Right ventricle myocardium superior (tissue), 1 donor: ENCODE data around the gene COX7B. TPM values are rescaled to one million over a fixed set of nuclear protein-coding genes. Genes with fewer than 3 reads are reported as not detected.
"Not testable (repeated sequence)": the region's sequence is repeated elsewhere in the genome, so short reads cannot be mapped to it uniquely, and the experiment has no call there.

ENCODE experiments used
- ATAC-seq: fragments of 200-7000 bp; cut with Tn5 transposase; one replicate; pipeline ENCODE4 v1.9.1; 2020; ENCODE audit warnings: mild to moderate bottlenecking; ENCODE audit not compliant: poor library complexity
- DNase-seq: peaks from one replicate; pipeline ENCODE4 v3.0.0-alpha.2; 2020
- intact Hi-C: fragments of 100-400 bp; cut with DNase I; formaldehyde crosslinking; loops from one replicate; pipeline ENCODE4 v1.11.2; 2022
- long read RNA-seq: library from polyadenylated mRNA; unstranded; transcript quantifications from one replicate; pipeline ENCODE4 v2.0.0, GENCODE V29; 2021
- total RNA-seq: library from RNA; stranded (reverse); fragmentation: NEBNext Ultra II Directional; extraction: Animal tissue kit (Norgen Biotek cat#: 25700); gene quantifications from one replicate; pipeline ENCODE4 v1.2.1, GENCODE V29; 2021
- donor health status: DM: no; HTN: yes; CAD: no; lungs with severe emphysema.

Gene COX7B, protein sequence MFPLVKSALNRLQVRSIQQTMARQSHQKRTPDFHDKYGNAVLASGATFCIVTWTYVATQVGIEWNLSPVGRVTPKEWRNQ
- total RNA-seq, result 1,688 TPM
- long read RNA-seq, transcript COX7B-203 (3 exons, 2,471 nt), result major isoform, 352 of 365 reads
- long read RNA-seq, partial matches to known transcripts, result 2 of 365 reads
- long read RNA-seq, other reads (novel, unspliced or antisense), result 8 of 365 reads

DNA sequence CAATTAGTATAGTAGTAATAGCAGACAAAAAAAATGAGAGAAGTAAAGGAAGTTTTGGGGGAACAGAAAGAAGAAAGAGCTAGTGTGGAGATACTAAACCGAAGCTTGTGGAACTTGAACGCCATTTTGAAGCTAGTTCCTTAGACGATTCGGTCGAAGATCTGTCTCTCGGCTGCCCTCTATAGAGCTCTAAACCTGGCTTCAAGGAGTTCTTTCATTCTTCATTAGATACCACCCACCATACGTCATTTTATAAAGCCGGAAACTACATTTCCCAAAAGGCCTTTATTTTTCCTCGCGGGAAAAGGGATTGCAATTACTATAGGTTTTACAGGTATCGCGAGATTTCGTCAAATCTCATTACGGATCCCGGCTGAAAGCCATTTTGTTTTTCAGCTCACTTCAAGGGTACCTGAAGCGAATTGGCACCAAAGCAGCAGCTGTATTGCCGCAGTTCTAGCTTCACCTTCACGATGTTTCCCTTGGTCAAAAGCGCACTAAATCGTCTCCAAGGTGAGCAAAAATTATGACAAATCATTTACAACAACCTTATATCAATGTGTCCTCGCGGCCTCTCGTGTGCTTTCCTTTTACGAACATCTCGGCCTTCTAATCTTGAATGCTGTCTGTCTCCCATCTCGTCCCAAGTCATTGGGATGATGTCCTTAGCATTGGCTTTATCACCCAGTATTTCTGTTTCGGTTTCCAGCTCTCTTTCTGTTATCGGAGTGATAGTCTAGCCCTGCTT is at the start of gene COX7B:
Gene COX7B (plus strand): TSS at position 388 of the 748 bp plus-strand sequence. CDS start 86 bp downstream, at position 474.
- DNase-seq, result no peak
- intact Hi-C loops, result no loop called here
- ATAC-seq, result peak; percentile 82

DNA sequence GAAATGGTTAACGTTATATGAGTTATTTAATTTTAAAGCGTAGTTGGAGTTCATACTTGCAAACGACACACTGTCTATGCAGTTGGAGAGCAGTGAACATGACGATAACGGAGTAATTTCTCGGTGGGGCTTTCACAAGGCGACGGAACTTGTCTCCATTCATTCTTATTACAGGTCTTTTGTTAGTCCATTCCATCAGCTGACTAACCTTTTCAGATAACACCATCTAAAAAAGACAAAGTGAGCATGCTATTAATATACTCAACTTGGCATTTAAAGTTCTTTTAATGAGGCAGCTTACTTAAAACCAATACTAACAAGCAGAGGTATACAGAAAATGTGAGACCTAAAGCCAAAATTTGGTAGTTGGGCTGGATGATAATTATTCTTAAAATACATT is 23.9 kb upstream of the COX7B start:
- ATAC-seq (peak; percentile 53), DNase-seq (no peak)
- intact Hi-C loops, result no loop called here

DNA sequence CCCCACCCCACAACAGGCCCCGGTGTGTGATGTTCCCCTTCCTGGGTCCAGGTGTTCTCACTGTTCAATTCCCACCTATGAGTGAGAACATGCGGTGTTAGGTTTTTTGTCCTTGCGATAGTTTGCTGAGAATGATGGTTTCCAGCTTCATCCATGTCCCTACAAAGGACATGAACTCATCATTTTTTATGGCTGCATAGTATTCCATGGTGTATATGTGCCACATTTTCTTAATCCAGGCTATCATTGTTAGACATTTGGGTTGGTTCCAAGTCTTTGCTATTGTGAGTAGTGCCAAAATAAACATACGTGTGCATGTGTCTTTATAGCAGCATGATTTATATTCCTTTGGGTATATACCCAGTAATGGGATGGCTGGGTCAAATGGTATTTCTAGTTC is 17.9 kb upstream of the COX7B start:
- ATAC-seq, DNase-seq, intact Hi-C loops: not testable (repeated sequence)

DNA sequence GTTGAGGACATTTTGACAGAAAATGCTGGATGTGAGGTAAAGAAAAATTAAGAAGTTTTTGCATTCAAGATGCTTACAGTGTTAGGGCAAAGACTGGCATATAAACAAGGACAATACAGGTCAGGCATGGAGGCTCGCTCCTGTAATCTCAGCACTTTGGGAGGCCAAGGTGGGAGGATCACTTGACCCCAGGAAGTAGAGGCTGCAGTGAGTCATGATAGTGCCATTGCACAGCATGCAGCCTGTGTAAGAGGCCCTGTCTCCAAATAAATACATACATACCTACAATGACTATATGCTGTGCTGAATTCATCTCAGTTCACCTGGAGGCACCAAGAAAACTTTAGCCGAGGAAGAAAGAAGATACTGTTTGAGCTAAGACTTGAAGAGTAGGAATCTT is 6.4 kb upstream of the COX7B start:
- intact Hi-C loops, result no loop called here
- no peak for DNase-seq
- ATAC-seq, result no peak

DNA sequence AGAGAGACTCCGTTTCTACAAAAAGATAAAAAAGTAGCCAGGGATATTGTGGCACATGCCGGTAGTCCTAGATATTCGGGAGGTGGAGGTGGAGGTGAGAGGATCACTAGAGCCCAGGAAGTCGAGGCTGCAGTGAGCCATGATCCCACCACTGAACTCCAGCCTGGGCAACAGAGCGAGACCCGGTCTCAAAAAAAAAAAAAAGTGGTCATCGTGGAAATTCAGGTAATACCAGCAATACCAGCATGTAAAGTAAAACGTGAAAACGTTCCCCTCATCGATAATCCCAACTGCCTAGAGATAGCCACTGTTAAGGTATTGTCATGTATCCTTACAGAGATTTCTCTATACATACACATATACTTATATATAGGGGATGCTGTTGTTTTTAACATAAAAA is 5.6 kb upstream of the COX7B start:
- DNase-seq (no peak), ATAC-seq (no peak)
- intact Hi-C loops, result no loop called here

DNA sequence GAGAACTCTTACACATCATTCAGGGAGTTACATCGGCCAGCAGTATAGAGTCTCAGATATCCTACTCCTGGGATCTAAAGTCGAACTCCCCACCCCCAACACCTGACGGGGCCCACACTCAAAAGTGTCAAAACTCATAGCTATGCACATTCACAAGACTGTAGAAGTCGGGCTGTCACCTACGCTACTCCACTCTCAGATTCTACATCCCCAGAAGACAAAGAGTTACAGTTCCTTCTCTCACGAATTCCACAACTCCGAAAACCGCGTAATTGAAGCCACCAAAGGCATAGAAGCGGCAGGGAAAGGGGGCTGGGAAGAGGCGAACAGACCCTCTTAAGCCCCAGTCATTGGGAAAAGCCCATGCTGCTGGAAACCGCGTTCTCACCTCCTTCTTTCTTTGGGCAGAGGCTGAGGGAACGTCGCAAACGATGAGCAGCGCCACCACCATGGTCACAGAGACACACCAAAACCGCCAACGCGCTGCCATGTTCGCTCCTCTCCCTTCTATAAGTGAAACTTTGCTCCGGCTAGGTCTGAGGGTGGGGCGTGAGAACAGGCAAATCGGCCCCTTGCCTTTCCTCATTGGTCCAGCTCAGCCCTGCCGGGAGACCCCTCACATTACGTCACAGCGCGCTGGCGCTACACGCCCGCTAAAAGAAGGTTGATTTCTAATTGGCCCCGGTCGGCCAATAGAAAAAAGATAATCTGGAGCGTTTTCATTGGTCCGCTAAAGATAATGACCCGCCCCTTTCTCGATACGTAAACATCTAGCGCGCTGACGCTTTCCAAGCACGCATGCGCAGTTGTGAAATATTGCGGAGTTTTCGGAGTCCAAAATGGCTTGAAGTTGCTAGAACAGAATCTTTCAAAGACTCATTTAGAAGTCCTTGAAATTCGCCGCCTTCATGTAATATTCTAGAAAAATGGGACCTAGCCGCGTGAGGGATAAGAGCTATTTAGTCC is 4.1 kb upstream of the COX7B start, which contains the start of gene MAGT1:
Gene MAGT1 (minus strand): TSS at position 515 of the 966 bp plus-strand sequence. CDS start 25 bp downstream, at position 490.
- DNase-seq, result peak; percentile 94
- intact Hi-C loops, result no loop called here
- peak; percentile 95 for ATAC-seq

DNA sequence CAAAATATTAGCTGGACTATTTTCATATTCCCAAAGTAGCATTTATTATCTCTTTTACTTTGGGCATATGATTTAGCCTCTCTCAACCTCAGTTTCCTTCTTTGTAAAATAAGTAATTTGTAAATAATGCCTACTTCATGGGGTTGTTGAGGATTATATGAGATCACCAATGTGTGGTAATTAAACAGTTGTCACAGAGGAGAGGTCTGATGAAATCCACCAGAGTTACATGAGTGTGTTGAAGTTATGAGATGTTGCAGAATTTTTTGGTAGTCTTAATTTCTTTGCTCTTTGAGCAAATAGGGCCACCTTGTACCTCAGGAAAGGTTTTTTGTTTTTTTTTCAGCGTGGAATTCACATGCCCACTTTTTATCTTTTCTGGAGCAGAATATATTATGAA is 1.4 kb downstream of the COX7B start:
- ATAC-seq, result no peak
- DNase-seq, result no peak
- intact Hi-C loops, result loop anchor here (10.0 kb wide), 1 partner anchor 204 kb away; the partner anchor contains the start of gene PGK1

DNA sequence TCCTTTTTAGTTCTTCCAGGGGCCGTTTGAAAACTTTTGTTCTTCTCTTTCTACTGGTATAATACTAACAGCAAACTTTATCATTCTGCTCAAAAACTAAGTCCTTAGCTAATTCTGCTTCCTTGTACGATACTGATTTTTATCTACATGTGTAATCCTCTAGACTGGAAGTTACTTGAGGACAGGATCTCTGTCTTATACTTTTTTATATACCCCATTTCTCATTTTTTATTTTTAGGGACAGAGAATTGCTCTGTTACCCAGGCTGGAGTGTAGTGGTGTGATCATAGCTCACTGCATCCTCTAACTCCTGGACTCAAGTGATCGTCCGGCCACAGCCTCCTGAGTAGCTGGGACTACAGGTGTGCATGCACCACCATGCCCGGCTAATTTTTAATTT is 2.2 kb downstream of the COX7B start:
- ATAC-seq (no peak), DNase-seq (no peak)
- intact Hi-C loops, result loop anchor here (10.0 kb wide), 1 partner anchor 203 kb away; the partner anchor contains the start of gene PGK1

DNA sequence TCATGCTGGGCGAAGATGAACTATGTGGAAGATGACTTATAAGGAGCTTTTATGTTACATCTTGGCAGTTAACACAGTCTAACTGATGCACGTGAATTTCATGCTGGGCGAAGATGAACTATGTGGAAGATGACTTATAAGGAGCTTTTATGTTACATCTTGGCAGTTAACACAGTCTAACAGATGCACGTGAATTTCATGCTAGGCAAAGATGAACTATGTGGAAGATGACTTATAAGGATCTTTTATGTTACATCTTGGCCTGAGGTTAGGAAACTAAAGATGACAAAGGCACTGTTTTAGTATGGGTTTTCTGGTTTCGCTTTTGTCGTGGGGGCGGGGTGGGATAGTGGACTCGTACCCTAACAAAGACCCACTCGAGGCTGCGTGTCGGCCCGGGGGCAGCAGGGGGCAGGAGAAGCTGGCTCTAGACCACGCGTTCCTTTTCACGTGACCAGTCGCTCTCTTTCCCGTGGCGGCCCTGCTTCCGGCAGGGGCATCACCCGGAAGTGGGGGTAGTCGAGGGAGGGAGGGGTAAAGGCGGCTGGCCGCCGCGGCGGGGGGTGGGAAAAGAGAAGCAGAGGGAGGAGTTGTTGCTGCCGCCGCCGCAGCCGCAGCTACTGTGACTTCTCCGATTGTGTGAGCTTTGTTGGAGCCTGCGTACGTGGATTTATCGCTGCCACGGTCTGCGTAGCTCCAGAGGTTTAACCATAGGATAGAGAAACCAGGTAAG is 11.0 kb downstream of the COX7B start, which contains the start of gene ATP7A:
Gene ATP7A (plus strand): TSS at position 586 of the 733 bp plus-strand sequence. CDS start 60,949 bp downstream, outside the sequence.
- intact Hi-C loops, result no loop called here
- ATAC-seq (peak; percentile 96), DNase-seq (peak; percentile 91)

DNA sequence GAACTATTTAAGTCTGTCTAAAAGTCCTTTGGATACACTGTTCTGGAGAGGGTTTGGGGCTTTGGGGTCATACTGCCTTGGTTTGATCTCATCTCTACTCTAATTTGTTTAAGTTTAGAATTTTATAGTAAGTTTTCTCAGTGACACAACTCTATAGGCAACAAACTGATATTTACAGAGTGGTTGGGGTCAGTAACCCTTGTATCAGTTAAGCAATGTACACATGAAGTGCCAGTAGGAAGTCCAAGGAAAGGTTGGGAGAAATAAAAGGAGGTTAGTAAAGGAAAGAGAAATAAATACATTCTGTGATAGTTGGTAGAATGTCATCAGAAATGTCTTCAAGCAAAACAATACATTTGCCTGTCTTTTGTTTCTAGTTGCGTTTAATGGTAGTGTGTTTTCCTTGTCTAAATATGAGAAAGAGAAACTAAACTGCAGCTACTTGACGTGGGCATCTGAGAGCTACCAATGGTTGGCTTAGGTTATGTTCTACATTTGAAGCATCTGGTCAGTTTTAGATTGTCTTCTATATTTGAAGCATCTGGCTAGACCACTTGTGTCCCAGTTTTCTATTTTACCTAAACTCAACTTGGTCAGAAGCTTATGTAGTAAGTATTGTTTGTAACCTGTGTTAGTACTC is 18.1 kb downstream of the COX7B start:
- DNase-seq (no peak), ATAC-seq (no peak)
- intact Hi-C loops, result no loop called here

DNA sequence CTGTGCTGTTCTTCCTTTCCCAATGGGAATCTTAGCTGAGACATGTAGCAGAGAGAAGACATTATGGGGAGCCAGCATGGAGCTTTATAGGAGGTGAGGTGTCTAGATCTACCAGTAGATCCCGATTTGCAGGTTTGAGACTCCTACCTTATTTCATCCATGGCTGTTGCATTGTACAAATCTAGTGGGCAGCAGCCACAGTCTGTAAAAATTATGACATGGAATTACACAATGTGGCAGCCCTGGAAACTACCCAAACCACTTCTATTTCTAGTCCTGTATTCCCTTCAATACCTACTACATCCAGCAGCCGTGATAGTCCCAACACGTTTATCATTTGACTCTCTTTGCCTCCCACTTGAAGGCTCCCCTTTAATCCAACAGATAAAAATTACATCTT is 19.3 kb downstream of the COX7B start:
- peak; percentile 59 for ATAC-seq
- DNase-seq, result no peak
- intact Hi-C loops, result no loop called here

DNA sequence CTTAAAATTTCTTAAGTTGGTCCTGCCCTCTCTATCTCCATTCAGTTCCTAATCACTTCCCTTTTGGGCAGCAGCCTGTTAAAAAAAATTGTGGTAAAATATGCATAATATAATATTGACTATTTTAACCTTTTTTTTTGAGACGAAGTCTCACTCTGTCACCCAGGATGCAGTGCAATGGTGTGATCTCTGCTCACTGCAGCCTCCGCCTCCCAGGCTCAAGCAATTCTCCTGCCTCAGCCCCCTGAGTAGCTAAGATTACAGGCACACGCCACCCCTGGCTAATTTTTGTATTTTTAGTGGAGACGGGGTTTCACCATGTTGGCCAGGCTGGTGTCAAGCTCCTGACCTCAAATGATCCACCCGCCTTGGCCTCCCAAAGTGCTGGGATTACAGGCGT is 20.1 kb downstream of the COX7B start:
- intact Hi-C loops, ATAC-seq, DNase-seq: not testable (repeated sequence)

DNA sequence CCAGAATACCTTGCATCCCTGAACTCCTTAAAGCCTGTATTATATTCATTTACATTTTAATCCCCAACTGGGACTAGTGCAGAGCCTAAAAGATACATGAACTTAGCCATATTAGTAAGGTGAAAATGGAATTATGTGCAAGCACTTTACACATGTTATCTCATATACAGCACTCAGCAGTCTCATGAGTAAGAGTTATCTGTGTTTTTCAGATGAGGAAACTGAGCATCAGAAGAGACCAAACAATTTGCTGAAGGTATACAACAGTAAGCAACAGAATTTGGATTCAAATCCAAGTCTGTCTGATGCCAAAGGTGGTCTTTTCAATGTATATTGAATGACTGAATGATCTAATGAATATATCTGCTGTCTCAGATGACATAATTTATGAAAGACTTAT is 23.5 kb downstream of the COX7B start:
- DNase-seq, result no peak
- ATAC-seq, result no peak
- intact Hi-C loops, result loop anchor here (10.0 kb wide), 1 partner anchor 92 kb away; no protein-coding TSS in a partner anchor

DNA sequence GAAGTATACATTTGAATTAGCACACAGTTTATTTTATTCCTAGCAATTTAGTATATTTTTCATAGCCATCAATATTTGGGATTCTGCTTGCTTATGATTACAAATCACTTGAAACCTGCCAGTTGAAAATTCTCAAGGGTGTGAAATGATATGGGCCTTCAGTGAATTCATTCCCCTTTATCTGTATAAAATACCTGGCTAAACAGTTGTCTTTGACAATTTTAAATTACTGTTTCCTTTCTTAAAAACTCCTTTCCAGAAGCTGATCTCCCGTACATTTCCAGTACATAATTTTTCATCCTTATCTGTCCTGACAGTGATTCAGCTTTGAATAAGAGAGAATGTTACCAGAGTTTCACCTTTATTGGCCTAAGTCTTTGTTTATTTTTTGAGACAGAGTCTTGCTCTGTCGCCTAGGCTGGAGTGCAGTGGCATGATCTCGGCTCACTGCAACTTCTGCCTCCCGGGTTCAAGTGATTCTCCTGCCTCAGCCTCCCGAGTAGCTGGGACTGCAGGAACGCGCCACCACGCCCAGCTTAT is 25.1 kb downstream of the COX7B start:
- DNase-seq (no peak), ATAC-seq (no peak)
- intact Hi-C loops, result loop anchor here (10.0 kb wide), 1 partner anchor 90 kb away; no protein-coding TSS in a partner anchor

DNA sequence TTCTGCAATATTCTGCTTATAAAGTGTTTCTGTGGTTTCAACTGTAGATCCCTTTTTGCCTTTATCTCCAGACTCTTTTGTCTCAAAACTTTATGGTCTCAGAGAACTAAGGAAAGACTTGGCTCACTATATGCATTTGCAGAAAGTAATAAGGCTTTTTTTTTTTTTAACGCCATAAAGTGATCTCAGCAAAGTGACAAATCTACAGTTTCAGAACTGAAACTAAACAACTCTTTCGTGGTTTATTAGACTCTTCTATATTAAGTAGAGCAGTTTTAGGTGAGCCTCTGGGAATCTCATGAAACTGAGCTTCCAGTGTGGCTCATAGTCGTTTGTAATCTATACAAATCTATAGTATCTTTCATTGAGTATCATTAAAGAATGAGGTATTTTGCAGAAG is 26.5 kb downstream of the COX7B start:
- ATAC-seq, result no peak
- intact Hi-C loops, result loop anchor here (10.0 kb wide), 1 partner anchor 89 kb away; no protein-coding TSS in a partner anchor
- DNase-seq, result no peak

DNA sequence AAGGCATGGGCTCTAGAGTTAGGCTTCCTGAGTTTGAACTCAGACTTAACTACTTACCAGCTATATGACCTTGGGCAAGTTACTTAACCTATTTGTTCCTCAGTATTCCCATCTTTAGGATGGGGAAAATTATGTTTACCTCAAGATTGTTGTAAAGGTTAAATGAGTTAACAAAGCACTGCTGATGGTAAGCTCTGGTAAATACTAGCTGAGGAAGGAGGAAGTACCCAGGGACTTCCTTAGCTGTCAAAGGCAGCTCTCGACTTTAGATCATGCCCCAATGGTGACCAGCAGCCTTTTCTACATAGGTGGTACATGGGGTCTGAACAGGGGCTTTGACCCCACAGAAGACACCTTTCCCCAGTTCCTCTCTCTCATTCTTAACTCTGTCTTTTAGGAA is 31.3 kb downstream of the COX7B start:
- intact Hi-C loops, result no loop called here
- ATAC-seq, result no peak
- no peak for DNase-seq

DNA sequence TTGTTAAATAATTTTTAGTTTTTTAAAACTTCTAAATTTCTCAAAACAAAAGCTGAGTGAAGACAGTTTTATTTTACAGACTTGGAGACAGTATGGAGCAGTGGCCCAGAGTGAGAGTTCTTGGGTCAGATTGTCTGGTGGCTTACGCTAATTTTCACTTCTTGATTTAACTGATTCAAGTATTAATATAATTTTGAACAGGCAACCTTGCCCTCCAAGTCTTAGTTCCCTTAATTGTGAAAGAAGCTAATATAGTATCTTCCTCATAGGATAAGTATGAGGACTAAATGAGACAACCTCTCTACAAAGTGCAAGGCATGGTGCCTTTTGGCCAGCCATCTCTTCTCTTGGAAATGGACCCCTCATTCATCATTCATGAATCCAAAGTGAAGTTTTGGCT is 36.6 kb downstream of the COX7B start:
- ATAC-seq (no peak), DNase-seq (no peak)
- intact Hi-C loops, result no loop called here
